HuH-7 (cell line): ENCODE measurements around the gene TEK.

Source experiments
- DNase-seq: peaks from one replicate; pipeline ENCODE4 v3.0.0; 2011; ENCODE audit warnings: low spot score

TEK gene

DNA sequence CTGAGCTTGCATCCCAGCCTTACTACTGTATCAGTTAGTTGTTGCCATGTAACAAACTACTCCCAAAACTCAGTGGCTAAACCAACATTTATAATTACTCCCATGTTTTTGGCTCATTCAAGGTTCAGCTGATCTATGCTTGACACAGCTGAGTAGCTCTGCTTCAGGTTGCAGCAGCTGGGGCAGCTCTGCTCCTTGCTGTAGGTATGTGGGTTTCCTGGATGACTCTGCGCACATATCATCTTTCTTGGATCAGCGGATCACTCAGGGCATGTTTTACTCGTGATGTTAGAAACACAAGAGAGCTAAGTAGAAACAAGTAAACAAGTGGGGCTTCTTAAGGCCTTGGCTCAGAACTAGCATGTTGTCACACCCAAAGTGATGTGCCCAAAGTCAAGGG is 15.1 kb downstream of the TEK start:
- no peak for DNase-seq

- no peak for DNase-seq
Measured at GRCh38 chr9:27125030-27125429, 16.0 kb downstream of the TEK start.

DNA sequence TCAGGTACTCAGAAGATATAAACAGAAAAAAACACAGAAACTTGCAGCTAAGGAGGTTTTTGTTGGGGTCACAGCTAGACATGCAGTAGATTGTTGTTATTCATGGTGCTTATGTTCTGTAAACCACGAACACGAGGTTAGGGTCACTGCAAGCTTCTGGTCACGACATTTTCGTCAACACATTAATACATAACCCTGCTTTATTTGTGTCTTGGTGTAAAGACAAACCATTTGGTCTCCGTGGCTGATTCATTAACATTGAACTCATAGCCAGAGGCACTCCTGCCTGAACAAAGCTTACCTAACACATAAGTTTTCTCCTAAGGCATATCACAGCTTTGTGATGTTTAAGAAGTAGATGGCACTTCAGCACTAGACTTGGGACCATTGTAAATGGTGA is 16.9 kb downstream of the TEK start:
- no peak for DNase-seq

DNA sequence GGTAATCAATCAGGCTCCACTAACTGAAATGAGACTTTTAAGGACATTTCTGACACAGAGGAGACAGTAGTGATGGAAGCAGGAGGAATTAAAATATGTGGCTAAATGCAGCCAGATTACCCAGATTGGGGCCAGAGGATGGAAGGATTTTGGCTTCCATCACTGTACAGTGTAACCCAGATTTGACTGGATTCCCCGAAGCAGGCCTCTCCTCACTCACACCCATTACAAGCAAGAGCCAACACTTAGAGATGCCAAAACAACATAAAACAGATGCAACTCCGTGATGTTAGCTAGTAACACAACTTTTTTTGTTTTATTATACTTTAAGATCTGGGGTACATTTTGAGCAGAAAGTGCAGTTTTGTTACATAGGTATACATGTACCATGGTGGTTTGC is 17.6 kb downstream of the TEK start:
- no peak for DNase-seq

DNA sequence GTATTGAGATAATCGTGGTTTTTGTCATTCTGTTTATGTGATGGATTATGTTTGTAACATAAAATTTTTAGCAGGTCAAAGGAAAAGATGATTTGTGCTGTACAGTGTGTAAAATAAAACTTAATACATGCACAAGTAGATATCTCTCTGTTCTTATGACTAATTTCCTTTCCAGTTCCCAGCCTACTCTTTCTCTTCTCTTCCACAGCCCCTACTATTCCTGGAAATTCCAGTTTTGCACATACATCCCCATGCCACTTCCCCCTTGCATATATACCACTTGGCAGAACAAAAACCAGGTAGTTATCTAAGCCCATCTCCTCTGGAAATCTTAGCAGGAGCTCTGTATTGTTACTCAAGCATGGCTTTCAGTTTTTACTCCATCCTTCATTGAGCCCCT is 20.2 kb downstream of the TEK start:
- no peak for DNase-seq

DNA sequence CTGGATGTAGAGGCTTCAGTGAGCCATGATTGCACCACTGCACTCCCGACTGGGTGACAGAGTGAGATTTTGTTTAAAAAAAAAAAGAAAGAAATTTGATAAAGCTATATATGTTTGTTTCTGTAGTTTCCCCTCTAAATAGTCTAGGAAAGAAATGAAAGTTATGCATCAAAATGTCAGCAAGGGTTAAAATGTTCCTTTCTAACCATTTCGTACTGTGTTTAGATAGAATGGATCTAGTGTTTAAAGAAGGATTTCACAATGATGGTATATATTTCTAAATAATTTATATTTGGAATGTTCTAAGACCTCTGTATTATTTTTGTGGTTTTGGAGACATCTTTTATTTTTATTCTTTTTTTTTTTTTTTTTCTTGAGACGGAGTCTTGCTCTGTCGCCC is 22.7 kb downstream of the TEK start:
- no peak for DNase-seq

DNA sequence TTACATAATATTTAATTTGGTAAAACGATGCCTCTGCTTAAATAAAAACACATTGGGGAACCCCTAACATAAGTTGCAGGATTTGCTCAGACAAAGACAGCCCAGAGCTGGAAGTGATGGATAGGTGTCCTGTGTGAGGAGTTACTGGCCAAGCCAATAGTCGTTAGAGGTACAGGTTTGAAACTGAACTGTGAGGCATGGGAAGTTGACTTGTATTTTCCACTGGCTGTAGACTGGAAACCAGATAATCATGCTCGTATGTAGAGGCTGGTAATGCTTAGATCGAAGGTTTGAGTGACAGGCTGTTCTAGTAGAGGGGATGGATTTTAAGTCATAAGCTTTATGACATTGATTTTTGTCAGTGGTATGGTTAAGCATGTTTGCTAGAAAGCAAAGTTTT is 24.8 kb downstream of the TEK start:
- DNase-seq, result no peak

- DNase-seq, result no peak
Measured at GRCh38 chr9:27142299-27142930, 33.4 kb downstream of the TEK start.

GRCh38 chr9:27145143-27145542 is 36.1 kb downstream of the TEK start:
- DNase-seq, result no peak

GRCh38 chr9:27149651-27150050 is 40.6 kb downstream of the TEK start:
- DNase-seq, result no peak

- DNase-seq, result no peak
Measured at GRCh38 chr9:27150746-27151406, 41.9 kb downstream of the TEK start.

GRCh38 chr9:27151693-27152404 is 42.8 kb downstream of the TEK start:
- no peak for DNase-seq

- DNase-seq, result no peak
Measured at GRCh38 chr9:27152405-27152718, 43.3 kb downstream of the TEK start.

DNA sequence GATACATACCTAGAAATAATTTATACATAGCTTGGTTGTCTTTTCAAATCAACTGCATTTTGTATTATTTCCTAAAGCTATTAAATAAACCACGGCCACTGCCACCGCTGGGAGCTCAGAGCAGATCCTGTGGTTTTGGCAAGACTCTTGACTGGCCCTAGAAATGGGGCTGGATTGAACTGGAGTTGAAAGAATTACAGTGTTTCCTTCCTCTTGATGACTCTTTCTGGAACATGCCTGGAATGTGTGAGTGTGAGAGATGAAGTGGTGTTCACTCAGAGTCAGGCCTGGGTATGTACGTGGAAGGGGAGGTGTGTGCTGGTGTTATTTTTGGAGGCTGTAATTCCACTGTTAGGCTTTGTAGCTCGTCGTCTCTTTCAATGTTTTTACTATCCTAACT is 45.9 kb downstream of the TEK start:
- DNase-seq, result no peak

- DNase-seq, result no peak
Measured at GRCh38 chr9:27157097-27157496, 48.1 kb downstream of the TEK start.

- DNase-seq, result no peak
Measured at GRCh38 chr9:27157736-27158135, 48.7 kb downstream of the TEK start.

DNA sequence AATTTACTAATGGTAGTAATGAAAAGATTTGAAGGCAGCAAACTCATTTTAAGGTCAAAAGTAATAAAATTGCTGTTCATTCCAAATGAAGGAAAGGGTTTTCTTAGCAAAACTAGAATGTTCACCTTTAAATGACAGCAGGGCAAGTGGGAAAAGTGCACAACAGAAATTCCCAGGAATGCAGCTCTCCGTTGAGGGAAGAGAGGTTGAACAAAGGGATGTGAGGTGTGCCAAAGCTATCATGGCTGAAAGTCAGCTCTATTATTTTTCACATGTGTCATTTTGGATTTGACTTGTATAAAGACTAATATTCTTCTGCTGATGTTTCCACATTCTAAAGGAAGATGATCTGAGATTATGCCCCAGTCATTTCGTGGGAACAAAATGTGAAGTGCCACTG is 51.6 kb downstream of the TEK start:
- no peak for DNase-seq

DNA sequence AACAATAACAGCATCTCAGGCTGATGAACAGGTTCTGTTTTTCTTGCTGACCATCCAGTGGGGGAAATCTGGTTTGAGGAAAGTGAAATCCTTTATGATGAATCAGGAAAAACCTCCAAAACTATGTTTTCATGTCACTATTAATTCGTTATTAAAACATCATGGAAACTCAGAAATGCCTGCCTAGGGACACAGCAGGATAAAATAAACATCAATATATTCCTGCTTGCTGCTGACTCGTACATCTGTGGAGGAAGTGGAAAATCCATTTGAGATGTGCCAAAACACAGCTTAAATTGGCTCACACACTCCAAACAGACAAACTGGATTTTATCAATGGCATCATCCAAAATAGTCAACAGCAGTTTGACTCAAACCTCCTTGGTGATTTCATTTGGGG is 53.0 kb downstream of the TEK start:
- no peak for DNase-seq

GRCh38 chr9:27165068-27165467 is 56.0 kb downstream of the TEK start:
- DNase-seq, result no peak

GRCh38 chr9:27165670-27166069 is 56.6 kb downstream of the TEK start:
- peak; percentile 39 for DNase-seq

DNA sequence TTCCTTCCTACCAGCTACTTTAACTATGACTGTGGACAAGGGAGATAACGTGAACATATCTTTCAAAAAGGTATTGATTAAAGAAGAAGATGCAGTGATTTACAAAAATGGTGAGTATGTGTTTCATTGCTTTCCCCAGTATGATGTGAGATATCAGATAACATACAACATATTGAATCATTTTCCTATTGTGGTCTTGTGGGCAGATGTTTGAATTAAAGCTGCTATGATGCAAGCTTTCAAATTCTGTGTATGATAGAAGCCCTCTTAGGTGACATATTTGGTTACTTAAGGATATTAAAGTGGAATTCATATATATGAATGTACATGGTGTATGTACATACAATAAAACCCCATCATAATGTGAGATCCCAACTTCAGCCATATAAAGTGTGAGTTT is 59.5 kb downstream of the TEK start:
- no peak for DNase-seq

DNA sequence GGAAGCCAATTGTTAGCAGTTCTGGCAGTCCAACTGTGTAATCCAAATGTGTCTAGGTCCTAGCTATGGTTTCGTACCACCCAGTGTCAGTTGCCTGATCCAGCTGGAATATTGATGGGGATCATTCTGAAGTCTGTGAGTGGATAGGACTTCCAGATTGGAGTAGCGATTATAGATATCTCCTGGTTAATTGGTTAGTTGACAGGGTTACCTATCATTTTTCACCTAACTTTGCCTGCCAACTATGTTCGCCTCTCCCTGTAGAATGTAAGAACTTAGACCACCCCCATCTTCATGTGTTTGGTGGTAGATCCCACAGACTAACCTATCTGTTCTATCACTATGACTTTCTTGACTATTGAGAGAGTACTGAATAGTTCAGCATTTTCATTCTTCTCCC is 59.9 kb downstream of the TEK start:
- no peak for DNase-seq

DNA sequence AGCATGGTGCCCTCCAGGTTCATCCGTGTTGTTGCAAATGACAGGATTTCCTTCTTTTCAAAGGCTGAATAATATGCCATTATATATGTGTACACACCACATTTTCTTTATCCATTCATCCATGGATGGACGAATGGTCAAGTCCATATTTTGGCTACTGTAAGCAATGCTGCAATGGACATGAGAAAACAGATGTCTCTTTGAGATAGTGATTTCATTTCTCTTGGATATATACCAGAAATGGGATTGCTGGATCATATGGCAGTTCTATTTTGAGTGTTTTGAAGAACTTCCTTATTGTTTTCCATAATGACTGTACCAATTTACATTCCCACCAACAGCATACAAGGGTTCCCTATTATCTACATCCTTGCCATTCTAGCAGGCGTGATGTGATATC is 67.9 kb downstream of the TEK start:
- DNase-seq, result no peak
